ENCODE measurements around the gene SMAD7. TPM values are rescaled to one million over a fixed set of nuclear protein-coding genes. Genes with fewer than 3 reads are reported as not detected.
A peak's percentile ranks its signal among the peaks of the same experiment; 100 is the strongest.

The SMAD7 gene
- polyA plus RNA-seq, 3 donors = 1.4 to 9.4 (median 1.5) TPM

- Histone ChIP-seq H3K9me3 (replicated peaks in 1 of 2; ENCODE audit: control insufficient read depth in 1 of 2, insufficient read depth in 1 of 2, low read length in 2 of 2) (no peaks in the 10 kb centered on the region), H3K27ac (ENCODE audit: low read depth in 1 of 2, low read length in 2 of 2) (peak overlapping the region; percentile 57 to 84), H3K27me3 (ENCODE audit: control insufficient read depth in 2 of 2, insufficient read depth in 2 of 2, low read length in 2 of 2) (no peaks in the 10 kb centered on the region), H3K4me1 (ENCODE audit: control insufficient read depth in 1 of 2, insufficient read depth in 2 of 2, low read length in 2 of 2) (peaks cover 83 to 97% of the 10 kb centered on the region in 2 donors), H3K4me2 (replicated peaks; ENCODE audit: extremely low read depth, low read length, poor library complexity, severe bottlenecking) (peak overlapping the region; percentile 79), H3K79me2 (ENCODE audit: insufficient read depth, low read length) (peaks cover 88% of the 10 kb centered on the region), H3K4me3 (replicated peaks in 1 of 3; ENCODE audit: low read depth in 2 of 3, low read length in 3 of 3) (peak overlapping the region in 1 of 3 experiments; percentile 69), H2AFZ (ENCODE audit: insufficient read depth, low read depth, low read length, poor library complexity, severe bottlenecking) (no peak overlapping the region), H3K9ac (ENCODE audit: insufficient read depth, low read length, poor library complexity, severe bottlenecking) (peak overlapping the region; percentile 29), H3K36me3 (replicated peaks in 1 of 2; ENCODE audit: control insufficient read depth in 1 of 2, insufficient read depth in 2 of 2, low read length in 2 of 2) (peaks cover 0 to 4% of the 10 kb centered on the region in 2 donors), H4K20me1 (ENCODE audit: insufficient read depth, low read length) (peaks cover 85% of the 10 kb centered on the region)
- H3K27me3 Mint-ChIP-seq (ENCODE audit: low read depth in 3 of 3) = peaks cover 0 to 2% (median 0%) of the 10 kb centered on the region in 3 donors
- peak overlapping the region; percentile 54 to 88 for H3K4me3 Mint-ChIP-seq
- DNase-seq = peak in 2 of 3 donors; percentile 33 to 67
- peak overlapping the region; percentile 81 to 91 (median 90) for H3K27ac Mint-ChIP-seq
- peaks cover 94% of the 10 kb centered on the region for H3K4me1 Mint-ChIP-seq
- intact Hi-C loops (cut with micrococcal nuclease) = no loop called here
- H3K9me3 Mint-ChIP-seq = no peaks in the 10 kb centered on the region
- no peak for TF ChIP-seq CTCF (IDR thresholded peaks at IDR 0.05)
- WGBS (ENCODE audit: insufficient coverage) = no CpG with 5 or more reads among the region's 3 CpGs
- H3K36me3 Mint-ChIP-seq = peaks cover 22 to 39% of the 10 kb centered on the region in 2 donors
Observed at GRCh38 chr18:48934415-48934722, 16.4 kb downstream of the SMAD7 start.

GRCh38 chr18:48933578-48934414, 17.0 kb downstream of the SMAD7 start:
- no peaks in the 10 kb centered on the region for H3K27me3 ChIP-seq (ENCODE audit: control insufficient read depth in 2 of 2, insufficient read depth in 2 of 2, low read length in 2 of 2)
- peak overlapping the region; percentile 57 to 84 for H3K27ac ChIP-seq (ENCODE audit: low read depth in 1 of 2, low read length in 2 of 2)
- no peak for DNase-seq
- H3K4me3 ChIP-seq (replicated peaks in 1 of 3; ENCODE audit: low read depth in 2 of 3, low read length in 3 of 3) = peak overlapping the region in 1 of 3 experiments; percentile 69
- H3K79me2 ChIP-seq (ENCODE audit: insufficient read depth, low read length) = peaks cover 89% of the 10 kb centered on the region
- H3K4me3 Mint-ChIP-seq = peak overlapping the region; percentile 54 to 88
- peaks cover 0 to 4% of the 10 kb centered on the region in 2 donors for H3K36me3 ChIP-seq (replicated peaks in 1 of 2; ENCODE audit: control insufficient read depth in 1 of 2, insufficient read depth in 2 of 2, low read length in 2 of 2)
- H3K9ac ChIP-seq (ENCODE audit: insufficient read depth, low read length, poor library complexity, severe bottlenecking) = peak overlapping the region; percentile 29
- no peak for TF ChIP-seq CTCF (IDR thresholded peaks at IDR 0.05)
- H3K36me3 Mint-ChIP-seq = peaks cover 21 to 38% of the 10 kb centered on the region in 2 donors
- H3K9me3 ChIP-seq (replicated peaks in 1 of 2; ENCODE audit: control insufficient read depth in 1 of 2, insufficient read depth in 1 of 2, low read length in 2 of 2) = no peaks in the 10 kb centered on the region
- peaks cover 94% of the 10 kb centered on the region for H3K4me1 Mint-ChIP-seq
- peaks cover 84% of the 10 kb centered on the region for H4K20me1 ChIP-seq (ENCODE audit: insufficient read depth, low read length)
- peaks cover 0 to 2% (median 0%) of the 10 kb centered on the region in 3 donors for H3K27me3 Mint-ChIP-seq (ENCODE audit: low read depth in 3 of 3)
- intact Hi-C loops (cut with micrococcal nuclease) = no loop called here
- H3K9me3 Mint-ChIP-seq = no peaks in the 10 kb centered on the region
- H2AFZ ChIP-seq (ENCODE audit: insufficient read depth, low read depth, low read length, poor library complexity, severe bottlenecking) = no peak overlapping the region
- peak overlapping the region; percentile 81 to 94 (median 90) for H3K27ac Mint-ChIP-seq
- WGBS (ENCODE audit: insufficient coverage) = 92% methylated on average over 10 of the region's 23 CpGs
- peak overlapping the region; percentile 79 for H3K4me2 ChIP-seq (replicated peaks; ENCODE audit: extremely low read depth, low read length, poor library complexity, severe bottlenecking)
- peaks cover 86 to 97% of the 10 kb centered on the region in 2 donors for H3K4me1 ChIP-seq (ENCODE audit: control insufficient read depth in 1 of 2, insufficient read depth in 2 of 2, low read length in 2 of 2)
